GM23248 (cell line): Measurements from ENCODE around the gene FAM131B.

Experiments
- EZH2 ChIP-seq: fragments of 200-600 bp; sonication (generic); IDR thresholded peaks from 2 replicates; pipeline ENCODE4 v1.6.1; 2018; ENCODE audit warnings: antibody characterized with exemption, mild to moderate bottlenecking; ENCODE audit not compliant: insufficient read depth, poor library complexity, severe bottlenecking
- EZH2phosphoT487 ChIP-seq: fragments of 200-600 bp; sonication (generic); IDR thresholded peaks from 2 replicates; pipeline ENCODE4 v1.6.1; 2018; ENCODE audit warnings: antibody characterized with exemption, moderate library complexity, mild to moderate bottlenecking, low read depth; ENCODE audit not compliant: insufficient read depth

DNA sequence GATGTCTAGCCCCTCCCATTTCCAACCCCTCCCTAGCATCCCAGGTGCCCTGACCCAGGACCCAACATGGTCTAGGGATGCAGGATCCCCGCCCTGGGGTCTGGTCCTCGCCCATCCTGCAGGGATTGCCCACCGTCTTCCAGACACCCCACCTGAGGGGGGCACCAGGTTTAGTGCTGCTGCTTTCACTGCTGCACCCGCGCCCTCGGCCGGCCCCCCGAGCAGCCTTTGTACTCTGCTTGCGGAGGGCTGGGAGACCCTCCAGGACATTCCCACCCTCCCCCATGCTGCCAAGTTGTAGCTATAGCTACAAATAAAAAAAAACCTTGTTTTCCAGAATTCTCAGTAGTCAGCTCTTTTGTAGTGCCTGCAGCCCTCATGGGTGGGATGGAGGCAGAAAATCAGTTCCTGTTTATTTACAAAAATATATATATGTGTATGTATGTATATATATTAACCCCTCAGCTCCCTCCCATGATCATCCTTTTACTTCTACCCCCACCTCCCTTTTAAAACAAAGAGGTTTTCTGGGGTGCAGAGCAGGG, 28.3 kb upstream of the FAM131B start:
- TF ChIP-seq EZH2 (no peak), EZH2phosphoT487 (no peak)
